ENCODE results near the gene HNRNPL.
"Not testable (repeated sequence)": the region's sequence is repeated elsewhere in the genome, so short reads cannot be mapped to it uniquely, and the experiment has no call there.

HNRNPL gene

GRCh38 chr19:38867171-38867780, 17.5 kb upstream of the HNRNPL start:
- Histone ChIP-seq H3K4me3 (IDR thresholded peaks at IDR 0.05; ENCODE audit: insufficient read depth, low read depth, low read length) (no peak overlapping the region), H2AFZ (ENCODE audit: low read depth) (no peak overlapping the region), H3K4me1 (ENCODE audit: low read depth, poor library complexity, severe bottlenecking) (peaks cover 10% of the 10 kb centered on the region), H3K79me2 (ENCODE audit: insufficient read depth, low read depth) (no peaks in the 10 kb centered on the region), H3K27me3 (ENCODE audit: insufficient read depth, low read depth) (no peaks in the 10 kb centered on the region), H3K36me3 (ENCODE audit: insufficient read depth) (no peaks in the 10 kb centered on the region), H3K27ac (no peak overlapping the region), H3K4me2 (no peak overlapping the region), H4K20me1 (ENCODE audit: insufficient read depth) (no peaks in the 10 kb centered on the region), H3K9ac (no peak overlapping the region)
- no peak for TF ChIP-seq CTCF (conservative IDR thresholded peaks at IDR 0.05; ENCODE audit: low read depth, low read length)

- H2AFZ ChIP-seq (ENCODE audit: low read depth) = no peak overlapping the region
These were observed 12.7 kb upstream of the HNRNPL start for GRCh38 chr19:38862321-38863059.

GRCh38 chr19:38861368-38861767, 11.6 kb upstream of the HNRNPL start:
- no peaks in the 10 kb centered on the region for H4K20me1 ChIP-seq (ENCODE audit: insufficient read depth)
- no peaks in the 10 kb centered on the region for H3K27me3 ChIP-seq (ENCODE audit: insufficient read depth, low read depth)
- peaks cover 12% of the 10 kb centered on the region for H3K4me1 ChIP-seq (ENCODE audit: low read depth, poor library complexity, severe bottlenecking)
- H3K4me2 ChIP-seq = no peak overlapping the region
- TF ChIP-seq CTCF (conservative IDR thresholded peaks at IDR 0.05; ENCODE audit: low read depth, low read length) = no peak
- H3K27ac ChIP-seq = no peak overlapping the region
- H3K9ac ChIP-seq = no peak overlapping the region
- no peak overlapping the region for H3K4me3 ChIP-seq (IDR thresholded peaks at IDR 0.05; ENCODE audit: insufficient read depth, low read depth, low read length)
- H2AFZ ChIP-seq (ENCODE audit: low read depth) = no peak overlapping the region
- H3K79me2 ChIP-seq (ENCODE audit: insufficient read depth, low read depth) = no peaks in the 10 kb centered on the region
- no peaks in the 10 kb centered on the region for H3K36me3 ChIP-seq (ENCODE audit: insufficient read depth)

More at GRCh38 chr19:38862321-38863059, 12.7 kb upstream of the HNRNPL start:
- Histone ChIP-seq H3K4me2 (no peak overlapping the region), H3K4me1 (ENCODE audit: low read depth, poor library complexity, severe bottlenecking) (peaks cover 6% of the 10 kb centered on the region), H3K79me2 (ENCODE audit: insufficient read depth, low read depth) (no peaks in the 10 kb centered on the region), H3K4me3 (IDR thresholded peaks at IDR 0.05; ENCODE audit: insufficient read depth, low read depth, low read length) (no peak overlapping the region), H3K9ac (no peak overlapping the region), H4K20me1 (ENCODE audit: insufficient read depth) (no peaks in the 10 kb centered on the region), H3K27me3 (ENCODE audit: insufficient read depth, low read depth) (no peaks in the 10 kb centered on the region), H3K36me3 (ENCODE audit: insufficient read depth) (no peaks in the 10 kb centered on the region), H3K27ac (no peak overlapping the region)
- TF ChIP-seq CTCF (conservative IDR thresholded peaks at IDR 0.05; ENCODE audit: low read depth, low read length) = no peak

- not testable (repeated sequence) for H3K9ac ChIP-seq; H3K4me2 ChIP-seq; H2AFZ ChIP-seq (ENCODE audit: low read depth); H3K27me3 ChIP-seq (ENCODE audit: insufficient read depth, low read depth); H3K79me2 ChIP-seq (ENCODE audit: insufficient read depth, low read depth); H4K20me1 ChIP-seq (ENCODE audit: insufficient read depth); H3K27ac ChIP-seq; H3K36me3 ChIP-seq (ENCODE audit: insufficient read depth); H3K4me3 ChIP-seq (IDR thresholded peaks at IDR 0.05; ENCODE audit: insufficient read depth, low read depth, low read length)
- H3K4me1 ChIP-seq (ENCODE audit: low read depth, poor library complexity, severe bottlenecking) = peaks cover 12% of the 10 kb centered on the region
These were observed 9.9 kb upstream of the HNRNPL start for GRCh38 chr19:38859631-38860204.
